Stimulated activated CD4-positive, alpha-beta T cell treated with anti-CD3 and anti-CD28 coated beads, Interleukin-4, amount 100 ng/mL, for 48 hours (primary cell): Measurements from ENCODE around the gene MAPK10.
"Not testable (repeated sequence)": the region's sequence is repeated elsewhere in the genome, so short reads cannot be mapped to it uniquely, and the experiment has no call there.

Experiments
- DNase-seq, 2 donors: peaks; one replicate each; pipeline ENCODE4 v3.0.0-alpha.2; 2020; ENCODE audit warnings: low read depth in 2 of 2

Gene MAPK10

GRCh38 chr4:86184901-86185285 is 175.0 kb downstream of the MAPK10 start:
- no peak for DNase-seq

GRCh38 chr4:86184216-86184900 is 175.5 kb downstream of the MAPK10 start:
- no peak for DNase-seq

GRCh38 chr4:86181585-86181984 is 178.3 kb downstream of the MAPK10 start:
- no peak for DNase-seq

GRCh38 chr4:86178211-86178610 is 181.6 kb downstream of the MAPK10 start:
- DNase-seq, result no peak

- DNase-seq, result no peak
Measured at GRCh38 chr4:86174506-86174905, 185.3 kb downstream of the MAPK10 start.

- not testable (repeated sequence) for DNase-seq
Measured at GRCh38 chr4:86168335-86168734, 191.5 kb downstream of the MAPK10 start.

GRCh38 chr4:86160426-86160825 is 199.4 kb downstream of the MAPK10 start:
- DNase-seq, result no peak

GRCh38 chr4:86159216-86159615 is 200.6 kb downstream of the MAPK10 start:
- DNase-seq, result no peak

GRCh38 chr4:86156531-86156930 is 203.3 kb downstream of the MAPK10 start:
- DNase-seq, result no peak

GRCh38 chr4:86155766-86156165 is 204.1 kb downstream of the MAPK10 start:
- DNase-seq, result no peak

- DNase-seq, result no peak
Measured at GRCh38 chr4:86152454-86152853, 207.4 kb downstream of the MAPK10 start.

- no peak for DNase-seq
Measured at GRCh38 chr4:86151196-86151595, 208.7 kb downstream of the MAPK10 start.

GRCh38 chr4:86141161-86141560 is 218.7 kb downstream of the MAPK10 start:
- DNase-seq, result no peak

- no peak for DNase-seq
Measured at GRCh38 chr4:86132468-86132867, 227.4 kb downstream of the MAPK10 start.

- no peak for DNase-seq
Measured at GRCh38 chr4:86131456-86131855, 228.4 kb downstream of the MAPK10 start.

- DNase-seq, result no peak
Measured at GRCh38 chr4:86130160-86130933, 229.5 kb downstream of the MAPK10 start.

GRCh38 chr4:86129546-86129945 is 230.3 kb downstream of the MAPK10 start:
- DNase-seq, result no peak

- no peak for DNase-seq
Measured at GRCh38 chr4:86122404-86122803, 237.4 kb downstream of the MAPK10 start.

GRCh38 chr4:86118711-86119110 is 241.1 kb downstream of the MAPK10 start:
- DNase-seq, result no peak

- no peak for DNase-seq
Measured at GRCh38 chr4:86117705-86118302, 242.0 kb downstream of the MAPK10 start.

- DNase-seq, result no peak
Measured at GRCh38 chr4:86114563-86114962, 245.3 kb downstream of the MAPK10 start.

- DNase-seq, result no peak
Measured at GRCh38 chr4:86108834-86109233, 251.0 kb downstream of the MAPK10 start.

GRCh38 chr4:86108137-86108536 is 251.7 kb downstream of the MAPK10 start:
- DNase-seq, result no peak
